Natural killer cell treated with Interleukin-12 subunit alpha and Interleukin-12 subunit beta and Interleukin-15 and Interleukin-18, amount 100 ng/mL, for 72 hours (primary cell): Measurements from ENCODE around the gene HOXA11. TPM values are rescaled to one million over a fixed set of nuclear protein-coding genes. Genes with fewer than 3 reads are reported as not detected.

Experiments
- ATAC-seq, 2 donors: fragments of 150-1000 bp; cut with Tn5 transposase in 1 of 2; sonication (Bioruptor Pico), chemical (Tn5 transposase) in 1 of 2; 2 replicates each; pipeline ENCODE4 v1.10.0; 2021
- DNase-seq: peaks from one replicate; pipeline ENCODE4 v3.0.0; 2022; ENCODE audit warnings: low spot score
- H3K27ac Mint-ChIP-seq, 2 donors: 1 replicate in 1 of 2; 2 replicates in 1 of 2; pipeline ENCODE4 v1.8.0; 2022; ENCODE audit warnings: mixed read lengths in 2 of 2, mild to moderate bottlenecking in 1 of 2, moderate library complexity in 1 of 2
- H3K27me3 Mint-ChIP-seq, 2 donors: 1 replicate in 1 of 2; 2 replicates in 1 of 2; pipeline ENCODE4 v1.8.0; 2022; ENCODE audit warnings: mixed read lengths in 2 of 2
- H3K36me3 Mint-ChIP-seq: one replicate; pipeline ENCODE4 v1.8.0; 2022; ENCODE audit warnings: mixed read lengths
- H3K4me1 Mint-ChIP-seq, 2 donors: 1 replicate in 1 of 2; 2 replicates in 1 of 2; pipeline ENCODE4 v1.8.0; 2022; ENCODE audit warnings: low read depth in 2 of 2, mixed read lengths in 2 of 2, mild to moderate bottlenecking in 1 of 2
- H3K4me3 Mint-ChIP-seq: one replicate; pipeline ENCODE4 v1.8.0; 2022; ENCODE audit warnings: mixed read lengths
- H3K9me3 Mint-ChIP-seq: 2 replicates; pipeline ENCODE4 v1.8.0; 2022; ENCODE audit warnings: mixed read lengths
- total RNA-seq, 2 donors: library from RNA; stranded (reverse); gene quantifications; one replicate each; pipeline ENCODE4 v1.2.3, GENCODE V29; 2022

Gene HOXA11
- total RNA-seq, 2 donors from 2014 or later, result 0.20 to 0.76 TPM

GRCh38 chr7:27145914-27146412, 39.1 kb downstream of the HOXA11 start:
- no peak overlapping the region for H3K4me3 Mint-ChIP-seq
- DNase-seq (peak; percentile 49), ATAC-seq (no peak)
- H3K36me3 Mint-ChIP-seq, result no peaks in the 10 kb centered on the region
- peaks cover 17 to 20% of the 10 kb centered on the region in 2 donors for H3K4me1 Mint-ChIP-seq
- H3K27me3 Mint-ChIP-seq, result peaks cover 36 to 42% of the 10 kb centered on the region in 2 donors
- no peak overlapping the region for H3K27ac Mint-ChIP-seq
- no peaks in the 10 kb centered on the region for H3K9me3 Mint-ChIP-seq

GRCh38 chr7:27145165-27145913, 39.7 kb downstream of the HOXA11 start:
- no peak overlapping the region for H3K27ac Mint-ChIP-seq

GRCh38 chr7:27144781-27145164, 40.3 kb downstream of the HOXA11 start:
- DNase-seq (no peak), ATAC-seq (no peak)
- peaks cover 11 to 13% of the 10 kb centered on the region in 2 donors for H3K4me1 Mint-ChIP-seq
- no peaks in the 10 kb centered on the region for H3K36me3 Mint-ChIP-seq
- H3K27ac Mint-ChIP-seq, result no peak overlapping the region
- no peak overlapping the region for H3K4me3 Mint-ChIP-seq
- no peaks in the 10 kb centered on the region for H3K9me3 Mint-ChIP-seq
- H3K27me3 Mint-ChIP-seq, result peaks cover 32 to 45% of the 10 kb centered on the region in 2 donors

More at GRCh38 chr7:27145165-27145913, 39.7 kb downstream of the HOXA11 start:
- DNase-seq, result no peak
- Mint-ChIP-seq H3K27me3 (peaks cover 32 to 42% of the 10 kb centered on the region in 2 donors), H3K4me1 (peaks cover 11 to 15% of the 10 kb centered on the region in 2 donors), H3K4me3 (no peak overlapping the region), H3K9me3 (no peaks in the 10 kb centered on the region), H3K36me3 (no peaks in the 10 kb centered on the region)
- ATAC-seq, result no peak

GRCh38 chr7:27143950-27144780, 40.9 kb downstream of the HOXA11 start:
- DNase-seq (no peak), ATAC-seq (no peak)
- H3K36me3 Mint-ChIP-seq, result no peaks in the 10 kb centered on the region
- H3K27ac Mint-ChIP-seq, result no peak overlapping the region
- H3K9me3 Mint-ChIP-seq, result no peaks in the 10 kb centered on the region
- H3K4me1 Mint-ChIP-seq, result peaks cover 11 to 13% of the 10 kb centered on the region in 2 donors
- no peak overlapping the region for H3K4me3 Mint-ChIP-seq
- peaks cover 32 to 45% of the 10 kb centered on the region in 2 donors for H3K27me3 Mint-ChIP-seq

GRCh38 chr7:27143023-27143949, 41.7 kb downstream of the HOXA11 start, which contains the start of gene HOXA5:
Gene HOXA5, minus strand, starts transcription at chr7:27143681. Its CDS starts 74 bp downstream, at chr7:27143607.
- H3K27ac Mint-ChIP-seq, result no peak within 1 kb of the TSS

GRCh38 chr7:27142580-27143022, 42.4 kb downstream of the HOXA11 start:
- peaks cover 8 to 11% of the 10 kb centered on the region in 2 donors for H3K4me1 Mint-ChIP-seq
- H3K27me3 Mint-ChIP-seq, result peaks cover 33 to 42% of the 10 kb centered on the region in 2 donors
- no peak overlapping the region for H3K27ac Mint-ChIP-seq
- no peak for ATAC-seq
- no peak for DNase-seq
- peak overlapping the region; percentile 82 for H3K4me3 Mint-ChIP-seq
- H3K36me3 Mint-ChIP-seq, result no peaks in the 10 kb centered on the region
- H3K9me3 Mint-ChIP-seq, result no peaks in the 10 kb centered on the region

More at GRCh38 chr7:27143023-27143949, 41.7 kb downstream of the HOXA11 start, which contains the start of gene HOXA5:
- Mint-ChIP-seq H3K27me3 (peaks cover 32 to 42% of the 10 kb centered on the region in 2 donors), H3K4me1 (peaks cover 11% of the 10 kb centered on the region in 2 donors), H3K36me3 (no peaks in the 10 kb centered on the region), H3K4me3 (peak within 1 kb of the TSS; percentile 82), H3K9me3 (no peaks in the 10 kb centered on the region)
- peak; percentile 67 to 80 for ATAC-seq
- DNase-seq, result no peak

GRCh38 chr7:27141923-27142579, 43.0 kb downstream of the HOXA11 start:
- H3K9me3 Mint-ChIP-seq, result no peaks in the 10 kb centered on the region
- peaks cover 32 to 41% of the 10 kb centered on the region in 2 donors for H3K27me3 Mint-ChIP-seq
- DNase-seq, result no peak
- no peak overlapping the region for H3K27ac Mint-ChIP-seq
- no peaks in the 10 kb centered on the region for H3K36me3 Mint-ChIP-seq
- H3K4me3 Mint-ChIP-seq, result peak overlapping the region; percentile 82
- H3K4me1 Mint-ChIP-seq, result peaks cover 7% of the 10 kb centered on the region in 2 donors
- ATAC-seq, result no peak

GRCh38 chr7:27141137-27141922, 43.7 kb downstream of the HOXA11 start:
- ATAC-seq (no peak), DNase-seq (no peak)
- no peak overlapping the region for H3K27ac Mint-ChIP-seq
- H3K4me1 Mint-ChIP-seq, result peaks cover 6 to 8% of the 10 kb centered on the region in 2 donors
- H3K4me3 Mint-ChIP-seq, result no peak overlapping the region
- H3K36me3 Mint-ChIP-seq, result no peaks in the 10 kb centered on the region
- H3K27me3 Mint-ChIP-seq, result peaks cover 27 to 36% of the 10 kb centered on the region in 2 donors
- H3K9me3 Mint-ChIP-seq, result no peaks in the 10 kb centered on the region

GRCh38 chr7:27140126-27140857, 44.7 kb downstream of the HOXA11 start:
- no peak for ATAC-seq
- H3K4me1 Mint-ChIP-seq, result peaks cover 14% of the 10 kb centered on the region in 2 donors
- H3K27me3 Mint-ChIP-seq, result peaks cover 27 to 40% of the 10 kb centered on the region in 2 donors
- no peaks in the 10 kb centered on the region for H3K36me3 Mint-ChIP-seq
- no peak overlapping the region for H3K27ac Mint-ChIP-seq
- DNase-seq, result no peak
- H3K9me3 Mint-ChIP-seq, result no peaks in the 10 kb centered on the region
- H3K4me3 Mint-ChIP-seq, result no peak overlapping the region

- peaks cover 27 to 48% of the 10 kb centered on the region in 2 donors for H3K27me3 Mint-ChIP-seq
- no peak overlapping the region for H3K27ac Mint-ChIP-seq
- no peaks in the 10 kb centered on the region for H3K36me3 Mint-ChIP-seq
- H3K9me3 Mint-ChIP-seq, result no peaks in the 10 kb centered on the region
- DNase-seq (no peak), ATAC-seq (no peak)
- peaks cover 21% of the 10 kb centered on the region in 2 donors for H3K4me1 Mint-ChIP-seq
- H3K4me3 Mint-ChIP-seq, result no peak overlapping the region
These were observed 45.5 kb downstream of the HOXA11 start for GRCh38 chr7:27139334-27140125.

- peaks cover 26 to 27% of the 10 kb centered on the region in 2 donors for H3K4me1 Mint-ChIP-seq
- no peaks in the 10 kb centered on the region for H3K36me3 Mint-ChIP-seq
- DNase-seq (no peak), ATAC-seq (no peak)
- no peak overlapping the region for H3K4me3 Mint-ChIP-seq
- no peak overlapping the region for H3K27ac Mint-ChIP-seq
- no peaks in the 10 kb centered on the region for H3K9me3 Mint-ChIP-seq
- H3K27me3 Mint-ChIP-seq, result peaks cover 31 to 54% of the 10 kb centered on the region in 2 donors
These were observed 46.1 kb downstream of the HOXA11 start for GRCh38 chr7:27138985-27139333.
